Suppressor macrophage treated with lipopolysaccharide for 4 hours (primary cell): ENCODE measurements around the gene FAN1.

Experiments used
- DNase-seq: peaks from one replicate; pipeline ENCODE4 v3.0.0-alpha.2; 2020

The FAN1 gene

DNA sequence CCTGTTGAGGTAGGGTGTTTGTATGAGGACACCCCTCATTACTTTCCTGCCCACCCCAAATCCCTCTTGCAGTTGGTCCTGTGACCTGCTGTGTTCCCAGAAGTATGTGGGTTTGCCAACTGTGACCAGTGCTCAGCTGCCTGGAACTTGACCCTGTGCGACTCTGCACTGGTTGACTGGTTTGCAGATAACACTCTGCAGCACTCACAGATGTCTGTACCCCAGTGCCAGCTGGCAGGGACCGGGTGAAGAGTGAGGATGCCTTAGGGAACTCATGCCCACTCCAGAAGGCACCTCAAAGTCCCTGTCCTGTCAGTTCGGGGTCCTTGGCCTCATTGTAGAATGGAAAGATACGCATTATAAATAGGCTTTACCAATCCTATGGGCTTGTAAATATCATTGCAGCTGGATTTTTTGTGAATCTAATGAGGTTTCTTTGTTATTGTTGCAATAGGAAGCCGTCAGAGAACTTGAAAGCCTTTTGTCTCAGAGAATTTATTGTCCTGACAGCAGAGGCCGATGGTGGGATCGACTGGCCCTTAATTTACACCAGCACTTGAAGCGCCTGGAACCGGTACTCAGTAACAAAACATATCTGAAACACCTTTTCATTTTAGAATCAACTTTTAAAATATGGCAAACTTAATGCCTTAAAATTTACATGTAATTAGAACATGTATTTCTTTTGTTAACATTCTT lies 18.2 kb downstream of the FAN1 start:
- DNase-seq = no peak

DNA sequence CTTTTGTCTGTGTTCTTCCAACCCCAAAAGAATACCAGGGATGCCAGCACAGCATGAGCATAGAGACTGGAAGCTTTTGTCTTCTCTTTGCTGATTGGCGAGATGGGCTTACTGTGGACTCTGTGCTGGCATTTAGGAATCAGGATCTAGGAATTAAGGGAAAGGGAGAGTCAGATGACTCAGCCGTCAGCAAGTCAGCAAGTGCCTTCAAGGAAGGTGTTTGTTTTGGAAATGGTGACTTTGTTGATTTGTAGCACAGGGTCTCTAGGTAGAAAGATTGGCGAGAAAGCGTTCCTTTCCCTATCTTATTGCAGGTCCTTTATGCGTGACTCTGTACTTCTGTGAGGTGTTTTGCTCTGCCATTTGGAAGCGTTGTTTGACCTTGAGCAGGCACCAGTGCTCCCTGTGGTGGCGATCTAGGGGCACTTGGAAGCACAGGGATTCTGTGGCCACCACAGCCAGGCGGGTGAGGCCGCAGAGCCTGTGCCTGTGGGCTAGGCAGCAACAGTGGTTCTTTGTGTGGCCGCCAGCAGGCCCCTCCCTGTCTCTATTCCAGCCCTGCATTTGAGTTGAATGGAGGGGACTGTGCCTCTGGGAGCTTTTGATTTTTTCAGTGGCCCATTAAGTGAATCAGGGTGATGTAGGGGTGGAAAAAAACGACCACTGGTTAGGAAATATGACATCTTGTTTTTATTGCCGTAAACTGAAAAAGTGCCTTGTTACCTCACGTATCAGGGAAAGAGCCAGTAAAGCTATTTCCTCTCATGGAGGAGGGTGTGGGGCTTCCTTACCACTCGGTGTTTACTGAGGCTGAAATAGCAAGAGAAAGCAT lies 19.0 kb downstream of the FAN1 start:
- no peak for DNase-seq

DNA sequence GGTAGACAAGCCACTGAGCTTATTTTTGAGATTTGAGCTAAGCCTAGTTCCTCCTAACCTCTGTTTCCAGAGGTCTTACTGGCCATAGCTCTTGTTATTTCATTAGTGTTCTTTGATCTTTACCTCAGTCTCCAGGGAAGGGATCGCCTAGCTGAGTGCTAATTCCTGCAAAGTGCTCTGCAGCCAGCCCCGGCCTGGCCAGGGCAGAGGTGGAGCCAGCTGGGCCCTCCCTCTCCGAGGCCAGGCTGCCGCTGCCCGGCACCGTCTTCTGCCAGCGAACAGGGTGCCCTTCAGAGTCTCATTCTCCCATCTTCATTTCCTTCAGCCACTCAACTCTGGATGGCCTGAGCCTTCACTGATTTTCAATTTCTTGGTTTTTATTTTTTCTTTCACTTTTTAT lies 19.7 kb downstream of the FAN1 start:
- no peak for DNase-seq

DNA sequence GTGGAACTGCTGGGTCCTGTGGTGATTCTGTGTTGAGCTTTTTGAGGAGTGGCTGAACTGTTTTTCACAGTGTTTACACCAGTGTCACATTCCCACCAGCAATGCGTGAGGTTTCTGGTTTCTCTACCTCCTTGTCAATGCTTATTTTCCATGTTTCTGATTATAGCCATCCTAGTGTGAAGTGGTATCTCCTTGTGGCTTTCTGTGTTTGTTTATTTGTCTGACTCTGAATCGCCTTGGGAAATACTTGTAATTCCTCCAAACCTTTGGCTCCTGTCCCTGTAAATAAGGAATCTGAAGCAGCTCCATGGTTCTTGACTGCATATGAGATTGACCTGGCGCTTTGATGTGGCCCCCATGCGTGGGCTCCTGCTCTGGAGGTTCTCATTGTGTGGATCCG lies 20.6 kb downstream of the FAN1 start:
- DNase-seq = no peak

DNA sequence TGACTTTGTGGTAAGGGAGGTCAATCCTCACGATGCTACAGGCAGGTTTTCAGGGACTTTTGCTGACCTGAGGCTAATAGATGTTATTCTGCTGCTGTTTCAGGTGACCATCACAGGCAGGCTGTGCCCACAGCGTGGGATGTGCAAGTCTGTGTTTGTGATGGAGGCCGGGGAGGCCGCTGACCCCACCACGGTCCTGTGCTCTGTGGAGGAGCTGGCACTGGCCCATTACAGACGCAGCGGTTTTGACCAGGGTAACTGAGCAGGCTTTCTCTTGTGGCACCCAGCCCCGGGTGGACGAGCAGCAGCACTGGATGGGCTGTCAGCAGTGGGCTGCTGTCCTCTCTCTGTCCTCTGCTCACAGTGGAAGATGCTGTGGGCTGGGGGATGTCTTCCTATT lies 22.0 kb downstream of the FAN1 start:
- no peak for DNase-seq

DNA sequence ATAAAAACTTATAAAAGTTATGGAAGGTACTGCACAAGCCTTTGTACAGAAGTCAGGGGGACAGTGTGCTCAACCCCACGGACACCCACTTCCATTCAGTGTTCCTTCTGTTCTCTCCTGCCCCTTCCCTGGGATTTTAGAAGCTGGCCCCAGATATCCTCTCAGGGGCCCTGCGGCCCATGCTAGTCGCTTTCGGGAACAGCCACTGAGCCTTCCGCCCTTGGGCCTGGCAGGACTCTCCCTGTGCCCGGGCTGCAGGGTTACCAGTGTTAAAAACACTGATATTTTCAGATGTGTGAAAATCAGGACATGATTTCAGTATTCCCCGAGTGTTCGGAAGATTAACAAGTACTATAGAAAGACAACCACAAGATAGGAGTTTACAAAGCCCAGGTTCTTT lies 22.4 kb downstream of the FAN1 start:
- DNase-seq = no peak

DNA sequence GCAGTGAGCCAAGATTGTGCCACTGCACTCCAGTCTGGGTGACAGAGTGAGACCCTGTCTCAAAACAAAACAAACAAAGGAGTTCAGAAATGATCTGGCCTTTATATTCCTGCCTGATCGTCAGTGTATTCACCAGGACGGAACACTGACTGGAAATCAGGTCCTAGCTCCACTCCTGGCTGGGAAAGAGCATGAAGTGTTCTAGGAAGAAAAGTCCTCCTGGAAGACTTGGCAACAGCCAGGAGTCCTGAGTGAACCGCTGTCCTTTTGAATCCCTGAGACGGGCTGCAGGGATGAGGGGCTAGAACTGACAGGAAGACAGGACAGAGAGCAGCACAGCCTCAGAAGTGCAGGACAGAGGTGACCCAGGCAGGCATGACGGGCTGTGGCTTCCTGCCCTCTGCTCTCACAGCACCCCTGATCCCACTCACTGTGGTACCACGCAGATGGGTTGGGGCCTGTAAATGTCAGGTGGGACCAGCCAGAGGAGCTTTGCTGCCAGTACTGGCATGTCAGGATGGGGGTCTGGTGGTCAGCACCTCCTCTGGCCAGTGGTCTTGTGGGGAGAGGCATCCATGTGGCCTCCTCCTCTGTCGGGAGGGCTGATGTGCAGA lies 23.5 kb downstream of the FAN1 start:
- DNase-seq = no peak

DNA sequence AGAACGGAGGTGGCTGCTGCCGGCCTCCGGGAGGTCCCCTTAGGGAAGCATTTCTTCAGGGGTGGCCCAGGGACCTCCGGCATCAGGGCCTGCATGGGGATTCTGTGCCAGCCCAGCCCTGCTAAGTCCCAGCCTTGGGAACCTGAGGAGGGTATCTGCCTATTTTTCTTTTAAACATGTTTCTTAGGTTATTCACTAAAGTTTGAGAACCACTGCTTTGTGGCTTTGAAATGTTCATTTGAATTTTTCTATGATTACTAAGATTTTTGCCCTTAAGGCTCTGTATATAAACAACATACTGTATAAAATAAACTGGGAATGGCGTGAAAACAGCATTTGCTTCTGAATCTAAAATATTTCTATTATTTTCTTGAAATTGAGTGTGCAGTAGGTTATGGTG lies 24.4 kb downstream of the FAN1 start:
- DNase-seq = no peak

DNA sequence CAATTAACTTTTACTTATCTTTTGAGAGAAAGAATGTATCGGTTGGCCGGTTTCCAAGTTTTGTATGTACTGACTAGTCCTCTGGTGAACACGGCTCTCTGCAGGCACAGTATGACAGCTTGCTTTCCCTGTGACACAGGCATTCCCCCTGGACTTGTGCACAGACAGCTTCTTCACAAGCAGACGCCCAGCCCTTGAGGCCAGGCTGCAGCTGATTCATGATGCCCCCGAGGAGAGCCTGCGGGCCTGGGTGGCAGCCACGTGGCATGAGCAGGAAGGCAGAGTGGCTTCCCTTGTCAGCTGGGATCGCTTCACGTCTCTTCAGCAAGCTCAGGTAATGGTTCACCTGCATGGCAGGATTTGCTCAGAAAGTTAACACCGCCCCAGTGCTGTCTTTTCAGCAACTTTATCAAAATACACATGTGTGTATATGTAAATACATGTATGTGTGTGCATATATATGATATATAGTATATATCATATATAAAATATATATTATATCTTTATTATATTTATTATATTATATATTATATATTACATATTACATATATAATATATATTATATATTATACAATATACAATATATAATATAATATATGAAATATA lies 25.5 kb downstream of the FAN1 start:
- DNase-seq = no peak

DNA sequence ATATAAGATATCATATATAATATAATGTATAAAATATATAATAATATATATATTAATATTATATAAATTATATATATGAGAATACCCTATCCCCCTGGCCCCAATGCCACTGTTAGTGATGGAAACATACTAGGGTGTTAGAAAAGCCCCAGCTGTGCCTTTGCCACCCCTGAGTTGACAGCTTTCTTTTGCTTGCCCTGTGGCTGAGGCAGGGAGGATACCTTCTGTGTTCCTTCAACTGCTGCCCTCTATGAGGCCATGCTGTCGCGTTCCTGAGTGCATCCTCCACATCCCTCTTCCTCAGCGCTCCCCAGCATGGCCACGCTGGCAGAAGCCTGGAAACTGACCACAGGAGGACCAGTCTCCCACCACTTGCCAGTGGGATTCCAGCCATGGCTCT lies 26.3 kb downstream of the FAN1 start:
- no peak for DNase-seq

DNA sequence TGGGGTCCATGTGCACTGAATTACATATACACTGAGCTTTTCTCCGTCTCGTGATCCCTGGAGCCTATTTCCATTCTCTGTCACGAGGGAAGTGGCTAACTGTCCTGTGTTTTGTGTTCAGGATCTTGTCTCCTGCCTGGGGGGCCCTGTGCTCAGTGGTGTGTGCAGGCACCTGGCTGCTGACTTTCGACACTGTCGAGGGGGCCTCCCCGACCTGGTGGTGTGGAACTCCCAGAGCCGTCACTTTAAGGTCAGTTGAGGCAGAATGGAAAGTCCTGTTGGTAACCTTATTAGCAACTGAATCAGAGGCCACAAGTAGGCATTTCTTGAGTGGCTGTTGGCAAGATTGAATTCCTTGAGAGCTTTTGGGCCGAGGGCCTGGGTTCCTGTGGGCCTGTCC lies 26.7 kb downstream of the FAN1 start:
- no peak for DNase-seq

DNA sequence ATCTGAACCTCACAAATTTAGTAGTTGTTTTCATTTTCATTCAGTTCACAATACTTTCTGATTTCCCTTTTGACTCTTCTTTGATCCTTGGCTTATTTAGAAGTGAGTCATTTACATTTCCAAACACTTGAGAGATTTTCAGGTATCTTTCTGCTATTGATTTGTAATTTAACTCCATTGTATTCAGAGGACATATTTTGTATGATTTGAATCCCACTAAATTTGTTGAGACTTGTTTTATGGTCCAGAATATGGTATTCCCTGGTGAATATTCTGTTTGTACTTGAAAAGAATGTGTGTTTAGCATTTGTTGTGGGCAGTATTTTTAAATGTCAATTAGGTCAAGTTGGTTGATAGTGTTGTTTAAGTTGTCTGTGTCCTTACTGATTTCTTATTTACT lies 29.6 kb downstream of the FAN1 start:
- no peak for DNase-seq

DNA sequence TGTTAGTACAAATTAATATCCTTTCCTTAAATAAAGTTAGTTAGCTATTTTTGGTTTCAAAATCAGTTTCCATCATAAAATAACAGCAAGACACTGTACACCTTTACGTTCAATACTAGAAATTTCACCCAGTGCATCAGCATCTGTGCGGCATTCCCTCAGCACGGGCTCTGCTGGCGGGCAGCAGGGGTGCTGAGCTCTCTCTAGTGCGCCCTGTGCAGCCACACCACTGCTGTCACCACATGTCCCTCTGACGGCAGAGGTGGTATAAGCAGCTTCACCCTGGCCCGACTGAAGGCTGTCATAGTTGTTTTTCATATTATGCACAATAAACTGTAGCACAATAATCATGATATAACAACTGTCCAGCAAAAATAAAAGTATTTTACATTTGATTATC lies 35.4 kb downstream of the FAN1 start:
- no peak for DNase-seq

DNA sequence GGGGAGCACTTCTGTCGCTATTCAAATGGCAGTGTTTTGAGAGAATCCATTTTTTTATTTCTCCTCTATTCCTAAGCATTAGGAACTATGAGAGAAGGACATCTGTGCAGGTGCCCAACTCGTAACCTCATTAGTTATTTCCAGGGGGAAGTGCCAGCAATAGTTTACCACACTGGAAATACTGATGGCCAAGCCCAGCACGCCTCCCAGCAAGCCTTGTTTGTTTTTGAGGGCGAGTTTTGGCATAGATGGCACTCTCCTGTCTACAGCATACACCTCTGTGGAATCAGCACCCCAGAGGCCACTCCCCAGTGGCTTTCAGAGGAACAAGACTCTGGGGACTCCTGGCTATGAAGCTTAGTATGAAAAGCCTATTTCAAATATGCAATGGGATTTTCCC lies 36.6 kb downstream of the FAN1 start:
- DNase-seq = no peak

DNA sequence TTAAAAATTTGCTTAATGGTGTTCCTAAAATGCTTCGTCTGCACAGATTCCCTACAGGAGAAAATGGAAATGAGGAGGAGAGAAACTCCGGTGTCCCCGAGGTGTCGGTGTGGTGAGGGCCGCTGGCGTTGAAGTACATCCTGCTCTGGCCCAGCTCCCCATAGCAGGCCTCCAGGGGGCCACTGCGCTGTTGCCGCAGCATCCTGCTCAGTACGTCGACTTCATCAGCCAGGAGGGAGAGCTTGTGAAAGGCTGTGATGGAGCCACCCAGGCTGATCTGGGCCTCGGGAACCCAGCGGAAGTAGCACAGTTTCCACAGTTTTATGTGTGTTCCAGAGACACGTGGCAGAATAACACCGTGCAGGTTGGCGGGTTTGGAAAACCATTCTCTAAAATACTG lies 37.8 kb downstream of the FAN1 start:
- DNase-seq = no peak

DNA sequence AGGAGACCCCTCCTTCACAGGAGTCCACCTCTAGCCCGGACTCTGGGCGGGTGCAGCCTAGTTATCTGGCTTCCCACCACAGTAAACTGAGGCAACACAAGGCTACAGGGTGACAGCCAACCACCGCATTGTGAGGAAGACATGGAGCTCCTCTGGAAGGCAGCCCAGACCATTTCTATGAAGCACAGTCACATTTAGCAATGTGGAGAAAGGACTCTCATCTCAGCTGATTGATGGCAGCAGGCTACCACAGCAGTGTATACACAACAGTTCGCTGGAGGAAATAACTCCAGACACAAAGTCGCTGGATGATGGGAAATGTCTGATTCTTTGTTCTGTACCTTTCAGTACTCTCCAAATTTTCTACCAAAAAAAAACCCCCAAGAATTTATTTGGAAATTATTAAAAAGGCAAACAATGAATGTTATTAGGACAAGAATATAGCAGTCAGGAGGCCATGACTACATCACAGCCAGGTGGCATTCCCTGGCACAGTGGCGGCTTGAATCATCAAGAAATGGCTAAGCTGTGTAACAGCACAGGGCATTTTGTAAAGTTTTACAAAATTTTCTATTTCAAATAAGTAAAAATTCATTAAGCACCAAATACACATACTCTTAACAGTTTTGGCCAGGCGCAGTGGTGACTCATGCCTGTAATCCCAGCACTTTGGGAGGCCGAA lies 40.1 kb downstream of the FAN1 start:
- DNase-seq = no peak

DNA sequence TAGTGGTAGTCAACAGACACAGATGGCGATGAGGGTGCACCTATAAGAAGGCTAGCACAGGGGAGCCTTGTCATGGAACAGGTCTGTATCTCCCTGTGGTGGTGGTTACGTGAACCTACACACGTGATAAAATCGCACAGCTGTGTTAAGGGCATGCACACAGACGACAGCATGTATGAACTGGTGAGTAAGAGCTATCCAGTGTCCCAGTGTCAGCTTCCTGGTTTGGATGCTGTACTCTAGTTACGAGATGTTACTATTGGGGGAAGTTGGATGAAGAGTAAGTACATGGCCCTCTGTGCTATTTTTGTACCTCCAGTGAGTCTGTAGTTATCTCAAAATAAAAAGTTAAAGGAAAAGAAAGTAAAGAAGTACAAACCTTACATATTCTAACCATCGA lies 49.5 kb downstream of the FAN1 start:
- DNase-seq = no peak

DNA sequence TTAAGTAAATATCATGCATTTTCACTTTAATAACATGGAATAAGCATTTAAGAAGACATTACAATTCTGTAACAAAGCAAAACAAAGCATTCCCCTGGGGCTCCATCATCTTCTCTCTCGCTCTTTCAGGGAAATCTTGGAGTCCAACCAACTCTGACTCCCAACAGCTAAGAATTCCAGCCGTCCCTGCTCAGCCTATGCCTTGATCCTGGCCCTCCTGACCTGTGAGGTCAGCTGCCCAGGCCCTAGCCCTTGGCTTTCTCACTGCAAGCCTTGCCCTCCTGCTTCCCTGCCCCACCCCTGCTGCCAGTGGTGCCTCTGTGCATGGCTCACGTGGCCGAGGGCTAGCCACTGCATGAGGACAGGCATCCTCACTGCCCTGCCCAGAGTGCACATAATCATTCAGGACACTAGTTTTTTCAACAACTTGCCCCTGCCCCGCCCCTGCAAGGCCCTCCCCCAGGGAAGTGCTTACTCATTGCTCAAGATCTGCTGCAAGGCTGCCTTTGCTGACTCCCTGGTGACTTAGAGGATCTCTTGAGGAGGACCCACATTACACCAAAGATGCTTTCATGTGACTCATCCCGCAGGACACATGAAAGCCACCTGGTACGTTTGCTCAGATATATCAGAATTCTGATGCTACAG lies 50.1 kb downstream of the FAN1 start:
- peak; percentile 18 for DNase-seq

DNA sequence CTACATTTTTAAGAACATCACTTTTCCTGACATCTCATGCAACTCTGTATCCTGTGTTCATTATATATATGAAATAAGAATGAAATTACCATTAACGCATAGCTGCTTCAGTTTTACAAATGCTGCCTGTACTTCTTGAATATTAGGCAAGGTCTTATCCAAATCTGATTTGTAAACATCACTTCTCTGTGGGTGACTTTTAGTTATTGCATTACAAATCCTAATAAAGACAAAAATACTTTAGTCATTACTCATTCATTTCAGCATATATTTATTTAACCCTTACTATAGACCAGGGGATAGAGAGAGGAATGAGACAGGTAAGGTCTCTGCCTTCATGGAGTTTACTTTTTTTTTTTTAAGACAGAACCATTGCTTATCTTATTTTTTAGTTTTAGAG lies 51.0 kb downstream of the FAN1 start:
- DNase-seq = no peak

DNA sequence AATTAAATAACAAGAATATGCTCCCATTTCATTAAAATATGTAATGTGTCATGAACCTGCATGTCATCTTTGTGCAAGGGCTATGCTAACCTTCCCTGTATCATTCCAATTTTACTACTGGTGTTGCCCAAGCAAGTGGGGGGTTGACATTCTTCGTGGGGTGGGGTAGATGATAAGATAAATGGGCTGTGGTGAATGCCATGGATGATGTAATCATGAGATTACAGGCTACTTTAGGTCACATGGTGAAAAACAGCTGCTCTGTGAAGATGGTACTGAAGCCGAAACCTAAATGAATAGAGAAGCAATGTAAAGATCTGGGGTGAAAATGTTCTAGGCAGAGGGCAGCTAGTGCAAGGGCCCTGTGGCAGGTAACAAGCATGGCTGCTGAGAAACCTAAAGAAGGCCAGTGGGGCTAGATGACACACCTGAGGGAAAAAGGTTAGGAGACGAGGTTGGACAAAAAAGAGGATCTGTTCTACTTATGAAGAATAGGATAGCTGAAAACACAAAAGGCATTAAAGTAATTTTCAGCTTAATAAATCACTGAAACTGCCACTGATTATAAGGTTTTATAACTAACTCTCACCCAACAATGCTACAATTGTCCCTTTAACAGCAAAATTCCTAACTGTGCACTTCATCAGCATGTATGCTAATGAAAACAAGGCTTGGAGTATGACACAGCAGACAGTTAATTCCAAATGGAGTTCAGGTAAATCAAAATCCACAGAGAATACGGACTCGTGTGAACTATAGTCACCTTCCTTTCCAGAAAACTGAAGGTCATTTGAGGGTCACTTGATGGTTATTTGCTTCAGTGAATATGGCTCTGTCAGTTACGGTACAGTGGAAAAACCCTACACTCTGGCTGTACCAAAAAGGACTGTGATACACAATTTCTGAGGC lies 52.8 kb downstream of the FAN1 start:
- no peak for DNase-seq

DNA sequence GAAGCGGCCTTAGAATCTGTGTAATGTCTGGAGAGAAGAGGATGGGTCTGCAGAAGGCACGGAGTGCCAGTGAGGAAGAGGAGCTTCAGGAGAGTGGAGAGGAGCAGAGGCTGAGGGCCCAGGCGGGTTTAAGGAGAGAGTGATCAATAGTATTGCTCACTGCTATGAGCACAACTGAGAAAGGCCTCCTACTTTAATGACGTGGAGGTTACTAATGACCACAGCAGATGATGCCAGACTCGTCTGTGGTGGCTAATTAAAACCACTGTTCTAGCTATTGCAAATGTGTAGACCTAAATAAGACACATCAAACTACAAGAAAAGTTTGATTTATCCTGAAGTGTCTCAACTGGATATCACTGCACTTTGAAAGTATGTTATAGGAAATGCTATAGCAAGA lies 54.5 kb downstream of the FAN1 start:
- no peak for DNase-seq

DNA sequence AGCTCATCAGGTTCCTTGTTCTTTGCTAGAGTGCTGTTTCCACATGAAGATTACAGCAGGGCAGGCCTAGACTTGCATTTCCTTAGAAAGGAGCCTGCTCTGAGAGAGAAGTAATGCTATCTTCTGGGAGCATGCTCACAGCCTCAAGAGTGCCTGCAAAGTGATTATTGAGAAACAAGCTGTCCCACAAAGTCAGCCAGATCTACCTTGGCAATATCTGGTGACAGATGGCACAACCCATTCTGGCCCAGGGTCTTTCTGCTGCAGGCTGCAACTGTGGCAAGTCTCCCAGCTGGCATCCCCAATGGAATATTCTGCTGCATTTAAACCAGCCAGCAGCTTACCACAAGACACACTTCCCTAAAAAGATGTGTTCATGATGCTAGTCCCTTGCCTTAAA lies 58.4 kb downstream of the FAN1 start:
- no peak for DNase-seq
